IMR-90 (cell line): ENCODE measurements around the gene MAP3K19. TPM values are rescaled to one million over a fixed set of nuclear protein-coding genes. Genes with fewer than 3 reads are reported as not detected.

Experiments used
- ATAC-seq: fragments of 200-7000 bp; cut with Tn5 transposase; 2 replicates; pipeline ENCODE4 v1.9.1; 2020; ENCODE audit warnings: low read depth, mild to moderate bottlenecking, moderate library complexity
- BruUV-seq: library from RNA; stranded (reverse); fragments of 400-500 nt; replicated peaks from 2 replicates; lab custom pipeline; 2021; lab: Mats Ljungman, UMichigan
- CTCF ChIA-PET: fragments of 300-600 bp; formaldehyde crosslinking; extraction: SDS; loops from one replicate; lab custom pipeline; 2021; ENCODE audit warnings: antibody characterized with exemption; lab: Yijun Ruan, JAX
- POLR2A ChIA-PET: fragments of 300-600 bp; sonication (Branson Sonifier 250); formaldehyde crosslinking; loops from one replicate; lab custom pipeline; 2022; ENCODE audit warnings: antibody characterized with exemption; ENCODE audit not compliant: unreplicated experiment; lab: Charles Lee
- DNase-seq: peaks from one replicate; pipeline ENCODE4 v3.0.0; 2013
- H2AFZ ChIP-seq: replicated peaks from 2 replicates; pipeline ENCODE3; 2013; ENCODE audit warnings: low read length, mild to moderate bottlenecking; ENCODE audit not compliant: poor library complexity
- H2AK5ac ChIP-seq: 2 replicates; pipeline ENCODE4 v1.6.1; 2013; ENCODE audit warnings: low read depth, low read length, inconsistent platforms
- H2AK9ac ChIP-seq: replicated peaks from 2 replicates; pipeline ENCODE3; 2013; ENCODE audit warnings: mild to moderate bottlenecking, low read depth, low read length, moderate library complexity; ENCODE audit not compliant: poor library complexity
- H2BK120ac ChIP-seq: 2 replicates; pipeline ENCODE4 v1.6.1; 2013; ENCODE audit warnings: low read depth, low read length, inconsistent platforms
- H2BK15ac ChIP-seq: 3 replicates; pipeline ENCODE4 v1.6.1; 2013; ENCODE audit warnings: low read depth, low read length, inconsistent platforms
- H2BK20ac ChIP-seq: 2 replicates; pipeline ENCODE4 v1.6.1; 2013; ENCODE audit warnings: low read depth, mild to moderate bottlenecking, inconsistent platforms, low read length, moderate library complexity
- H2BK5ac ChIP-seq: 2 replicates; pipeline ENCODE4 v1.6.1; 2013; ENCODE audit warnings: mild to moderate bottlenecking, low read depth, low read length, inconsistent platforms; ENCODE audit not compliant: poor library complexity, severe bottlenecking
- H3K14ac ChIP-seq: replicated peaks from 2 replicates; pipeline ENCODE4 v1.6.1; 2013; ENCODE audit warnings: low read depth, low read length, inconsistent platforms
- H3K18ac ChIP-seq: 2 replicates; pipeline ENCODE4 v1.6.1; 2013; ENCODE audit warnings: low read depth, low read length, control low read depth
- H3K23ac ChIP-seq: 2 replicates; pipeline ENCODE4 v1.6.1; 2013; ENCODE audit warnings: low read depth, low read length, inconsistent platforms
- H3K27ac ChIP-seq: 2 replicates; pipeline ENCODE4 v1.5.1; 2013; ENCODE audit warnings: mild to moderate bottlenecking, control low read depth, low read length; ENCODE audit not compliant: insufficient read depth
- H3K27me3 ChIP-seq: 2 replicates; pipeline ENCODE4 v1.6.1; 2013; ENCODE audit warnings: low read length; ENCODE audit not compliant: control insufficient read depth, insufficient read depth
- H3K36me3 ChIP-seq: 2 replicates; pipeline ENCODE4 v1.6.1; 2013; ENCODE audit warnings: low read length, mixed read lengths; ENCODE audit not compliant: control insufficient read depth, insufficient read depth
- H3K4ac ChIP-seq: 2 replicates; pipeline ENCODE4 v1.6.1; 2013; ENCODE audit warnings: low read depth, low read length, inconsistent platforms
- H3K4me1 ChIP-seq: 2 replicates; pipeline ENCODE4 v1.6.1; 2013; ENCODE audit warnings: low read length, mixed read lengths; ENCODE audit not compliant: control insufficient read depth, insufficient read depth
- H3K4me2 ChIP-seq: 2 replicates; pipeline ENCODE4 v1.6.1; 2013; ENCODE audit warnings: low read depth, mild to moderate bottlenecking, control low read depth, low read length, moderate library complexity
- H3K4me3 ChIP-seq: 2 replicates; pipeline ENCODE4 v1.5.1; 2013; ENCODE audit warnings: low read depth, mild to moderate bottlenecking, control low read depth, low read length, moderate library complexity; ENCODE audit not compliant: insufficient read depth
- H3K56ac ChIP-seq: 2 replicates; pipeline ENCODE4 v1.6.1; 2013; ENCODE audit warnings: low read length, inconsistent platforms; ENCODE audit not compliant: insufficient read depth; ENCODE audit errors: extremely low read depth
- H3K79me1 ChIP-seq, 2 experiments: 2 replicates each; pipeline ENCODE4 v1.6.1; 2013; ENCODE audit warnings: low read length in 2 of 2, inconsistent platforms in 1 of 2, low read depth in 1 of 2
- H3K9ac ChIP-seq: 2 replicates; pipeline ENCODE4 v1.6.1; 2013; ENCODE audit warnings: low read depth, low read length, control low read depth
- H3K9me1 ChIP-seq: 2 replicates; pipeline ENCODE4 v1.6.1; 2013; ENCODE audit warnings: low read length, inconsistent platforms; ENCODE audit not compliant: insufficient read depth
- H3K9me3 ChIP-seq: 2 replicates; pipeline ENCODE4 v1.6.1; 2013; ENCODE audit warnings: low read length; ENCODE audit not compliant: control insufficient read depth, insufficient read depth
- H4K20me1 ChIP-seq: 2 replicates; pipeline ENCODE4 v1.6.1; 2013; ENCODE audit warnings: low read length, inconsistent platforms; ENCODE audit not compliant: insufficient read depth
- H4K5ac ChIP-seq: 2 replicates; pipeline ENCODE4 v1.6.1; 2013; ENCODE audit warnings: mild to moderate bottlenecking, low read depth, low read length, control low read depth
- H4K8ac ChIP-seq, 2 experiments: 2 replicates each; pipeline ENCODE4 v1.6.1; 2013; ENCODE audit warnings: low read depth in 2 of 2, low read length in 2 of 2, control low read depth in 1 of 2, inconsistent platforms in 1 of 2
- H4K91ac ChIP-seq: 2 replicates; pipeline ENCODE4 v1.6.1; 2013; ENCODE audit warnings: low read depth, low read length, inconsistent platforms; ENCODE audit not compliant: insufficient read depth
- BHLHE40 ChIP-seq: fragments of 150-350 bp; IDR thresholded peaks from 2 replicates; pipeline ENCODE4 v1.6.1; 2016; ENCODE audit warnings: mild to moderate bottlenecking, low read depth, low read length
- CEBPB ChIP-seq: IDR thresholded peaks from 2 replicates; pipeline ENCODE4 v1.6.1; 2012; ENCODE audit warnings: low read depth, low read length, improper control_type of control experiment
- CHD1 ChIP-seq: IDR thresholded peaks from 2 replicates; pipeline ENCODE4 v1.6.1; 2012; ENCODE audit warnings: low read depth, low read length, improper control_type of control experiment
- FOS ChIP-seq: fragments of 150-350 bp; IDR thresholded peaks from 2 replicates; pipeline ENCODE4 v1.6.1; 2016; ENCODE audit warnings: low read depth, low read length
- MAFK ChIP-seq: IDR thresholded peaks from 2 replicates; pipeline ENCODE4 v1.6.1; 2012; ENCODE audit warnings: low read depth, low read length, improper control_type of control experiment
- MAZ ChIP-seq: IDR thresholded peaks from 2 replicates; pipeline ENCODE4 v1.6.1; 2012; ENCODE audit warnings: low read depth, mild to moderate bottlenecking, low read length, improper control_type of control experiment, moderate library complexity, borderline replicate concordance
- MXI1 ChIP-seq: IDR thresholded peaks from 2 replicates; pipeline ENCODE4 v1.6.1; 2012; ENCODE audit warnings: low read depth, mild to moderate bottlenecking, low read length, moderate library complexity, borderline replicate concordance
- NFE2L2 ChIP-seq: fragments of 150-350 bp; IDR thresholded peaks from 2 replicates; pipeline ENCODE4 v1.6.1; 2016; ENCODE audit warnings: low read depth, mild to moderate bottlenecking, low read length
- POLR2A ChIP-seq: IDR thresholded peaks from 2 replicates; pipeline ENCODE4 v1.6.1; 2012; ENCODE audit warnings: mild to moderate bottlenecking, low read depth, low read length
- RCOR1 ChIP-seq: IDR thresholded peaks from 2 replicates; pipeline ENCODE4 v1.6.1; 2012; ENCODE audit warnings: mild to moderate bottlenecking, low read length, improper control_type of control experiment; ENCODE audit not compliant: insufficient replicate concordance
- RFX5 ChIP-seq: IDR thresholded peaks from 2 replicates; pipeline ENCODE4 v1.8.0; 2012; ENCODE audit warnings: low read depth, mild to moderate bottlenecking, low read length, moderate library complexity
- SMC3 ChIP-seq: fragments of 150-350 bp; IDR thresholded peaks from 2 replicates; pipeline ENCODE4 v1.6.1; 2016; ENCODE audit warnings: low read depth, mild to moderate bottlenecking, antibody characterized with exemption, low read length, moderate library complexity
- WGBS, 2 experiments: methylation state at CpG; one replicate each; pipeline versions ENCODE4 v1.1.5 to v1.1.7; 2013; ENCODE audit warnings: missing lambda C conversion rate in 2 of 2; ENCODE audit not compliant: insufficient read length in 1 of 2; ENCODE audit errors: extremely low coverage in 2 of 2; 5-methylcytosine and 5-hydroxymethylcytosine counted together
- dilution Hi-C: fragments of 300-500 bp; cut with HindIII; formaldehyde crosslinking; loops from one replicate; pipeline ENCODE4 v1.14.3; 2018; ENCODE audit warnings: low sequenced_read_pairs; ENCODE audit not compliant: unreplicated experiment
- in situ Hi-C: fragments of 300-500 bp; cut with MboI; formaldehyde crosslinking; loops from 3 replicates; pipeline ENCODE4 v1.14.3; 2019; ENCODE audit warnings: low sequenced_read_pairs, inconsistent platforms, mixed read lengths
- intact Hi-C: fragments of 100-400 bp; cut with micrococcal nuclease; formaldehyde crosslinking; loops from 2 replicates; pipeline ENCODE4 v1.10.0; 2022
- polyA plus RNA-seq, 3 experiments: library from polyadenylated mRNA; depleted of rRNA; stranded (reverse); fragments of >200 nt; gene quantifications; 2 replicates each; pipeline ENCODE4 v1.2.3, GENCODE V29; 2012; ENCODE audit warnings: low replicate concordance in 1 of 3
- total RNA-seq: library from RNA; depleted of rRNA; stranded (reverse); fragments of >200 nt; gene quantifications from 2 replicates; pipeline ENCODE4 v1.2.3, GENCODE V29; 2012
- TF ChIP-seq, protein P1 (sequence below): conservative IDR thresholded peaks from 2 replicates; pipeline ENCODE4 v1.5.1; 2012; ENCODE audit warnings: mild to moderate bottlenecking, low read depth, low read length, improper control_type of control experiment
- TF ChIP-seq, protein P2 (sequence below): fragments of 150-350 bp; IDR thresholded peaks from 2 replicates; pipeline ENCODE4 v1.6.1; 2017; ENCODE audit warnings: mild to moderate bottlenecking, antibody characterized with exemption, low read length, low read depth
- TF ChIP-seq, protein P3 (sequence below): fragments of 150-350 bp; IDR thresholded peaks from 2 replicates; pipeline ENCODE4 v1.6.1; 2016; ENCODE audit warnings: low read depth, mild to moderate bottlenecking, low read length, moderate library complexity, borderline replicate concordance

Gene MAP3K19
- total and polyA plus RNA-seq, 2 of the 4 experiments (the other 2 are of a cell fraction), result not detected

DNA sequence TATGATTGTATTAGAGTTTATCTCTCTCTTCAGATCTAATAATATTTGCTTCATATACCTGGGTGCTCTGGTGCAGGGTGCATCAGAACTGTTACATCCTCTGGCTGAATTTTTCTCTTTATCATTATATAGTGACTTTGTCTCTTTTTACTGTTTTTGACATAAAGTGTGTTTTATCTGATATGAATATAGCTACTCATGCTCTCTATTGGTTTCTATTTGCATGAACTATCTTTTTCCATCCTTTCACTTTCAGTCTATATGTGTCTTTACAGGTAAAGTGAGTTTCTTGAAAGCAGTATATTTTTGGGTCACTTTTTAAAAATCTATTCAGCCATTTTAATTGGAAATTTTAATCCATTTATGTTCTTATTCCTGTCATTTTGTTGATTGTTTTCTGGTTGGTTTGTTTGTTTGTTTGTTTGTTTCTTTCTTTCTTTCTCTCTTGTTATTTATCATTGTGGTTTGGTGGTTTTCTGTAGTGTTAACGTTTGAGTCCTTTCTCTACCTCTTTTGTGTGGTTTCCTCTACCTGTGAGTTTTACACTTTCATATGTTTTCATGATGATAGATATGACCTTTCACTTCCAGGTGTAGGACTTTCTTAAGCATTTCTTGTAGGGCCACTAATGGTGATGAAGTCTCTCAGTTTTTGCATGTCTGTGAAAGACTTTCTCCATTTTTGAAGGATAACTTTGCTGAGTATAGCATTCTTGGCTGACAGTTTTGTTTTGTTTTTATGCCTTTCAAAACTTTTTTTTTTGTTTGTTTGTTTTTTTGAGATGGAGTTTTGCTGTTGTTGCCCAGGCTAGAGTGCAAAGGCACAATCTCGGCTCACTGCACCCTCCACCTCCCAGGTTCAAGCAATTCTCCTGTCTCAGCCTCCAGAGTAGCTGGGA is 73.8 kb downstream of the MAP3K19 start:
- intact Hi-C loops, result no loop called here
- Histone ChIP-seq H3K27ac (no peak overlapping the region), H3K9ac (no peak overlapping the region), H3K4me3 (no peak overlapping the region), H2AK5ac (no peak overlapping the region), H3K9me1 (no peaks in the 10 kb centered on the region), H2BK20ac (no peak overlapping the region), H3K23ac (no peak overlapping the region), H4K8ac (no peak overlapping the region), H3K4me2 (no peak overlapping the region), H2AK9ac (no peak overlapping the region), H4K20me1 (no peaks in the 10 kb centered on the region), H3K9me3 (peaks cover 5% of the 10 kb centered on the region; the same call in 1 of the 2 replicates), H2BK120ac (no peak overlapping the region), H3K79me1 (no peaks in the 10 kb centered on the region), H4K5ac (no peak overlapping the region), H3K18ac (no peak overlapping the region), H3K4ac (no peak overlapping the region), H3K56ac (no peak overlapping the region), H4K91ac (no peak overlapping the region), H3K36me3 (no peaks in the 10 kb centered on the region), H3K14ac (no peak overlapping the region), H2BK15ac (no peak overlapping the region), H2BK5ac (no peak overlapping the region), H3K27me3 (no peaks in the 10 kb centered on the region), H3K4me1 (no peaks in the 10 kb centered on the region), H2AFZ (no peak overlapping the region)
- no TSS peak for BruUV-seq
- POLR2A ChIA-PET, result no interaction called here
- dilution Hi-C loops, result no loop called here
- no CpG with 5 or more reads among the region's 2 CpGs for WGBS, 2 experiments
- ATAC-seq, result no peak
- DNase-seq, result no peak
- CTCF ChIA-PET, result no interaction called here
- in situ Hi-C loops, result no loop called here
- TF ChIP-seq MAFK, result no peak
- TF ChIP-seq, protein P1, sequence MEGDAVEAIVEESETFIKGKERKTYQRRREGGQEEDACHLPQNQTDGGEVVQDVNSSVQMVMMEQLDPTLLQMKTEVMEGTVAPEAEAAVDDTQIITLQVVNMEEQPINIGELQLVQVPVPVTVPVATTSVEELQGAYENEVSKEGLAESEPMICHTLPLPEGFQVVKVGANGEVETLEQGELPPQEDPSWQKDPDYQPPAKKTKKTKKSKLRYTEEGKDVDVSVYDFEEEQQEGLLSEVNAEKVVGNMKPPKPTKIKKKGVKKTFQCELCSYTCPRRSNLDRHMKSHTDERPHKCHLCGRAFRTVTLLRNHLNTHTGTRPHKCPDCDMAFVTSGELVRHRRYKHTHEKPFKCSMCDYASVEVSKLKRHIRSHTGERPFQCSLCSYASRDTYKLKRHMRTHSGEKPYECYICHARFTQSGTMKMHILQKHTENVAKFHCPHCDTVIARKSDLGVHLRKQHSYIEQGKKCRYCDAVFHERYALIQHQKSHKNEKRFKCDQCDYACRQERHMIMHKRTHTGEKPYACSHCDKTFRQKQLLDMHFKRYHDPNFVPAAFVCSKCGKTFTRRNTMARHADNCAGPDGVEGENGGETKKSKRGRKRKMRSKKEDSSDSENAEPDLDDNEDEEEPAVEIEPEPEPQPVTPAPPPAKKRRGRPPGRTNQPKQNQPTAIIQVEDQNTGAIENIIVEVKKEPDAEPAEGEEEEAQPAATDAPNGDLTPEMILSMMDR, result no peak
- no peak for TF ChIP-seq BHLHE40
- TF ChIP-seq NFE2L2, result no peak
- TF ChIP-seq, protein P2, sequence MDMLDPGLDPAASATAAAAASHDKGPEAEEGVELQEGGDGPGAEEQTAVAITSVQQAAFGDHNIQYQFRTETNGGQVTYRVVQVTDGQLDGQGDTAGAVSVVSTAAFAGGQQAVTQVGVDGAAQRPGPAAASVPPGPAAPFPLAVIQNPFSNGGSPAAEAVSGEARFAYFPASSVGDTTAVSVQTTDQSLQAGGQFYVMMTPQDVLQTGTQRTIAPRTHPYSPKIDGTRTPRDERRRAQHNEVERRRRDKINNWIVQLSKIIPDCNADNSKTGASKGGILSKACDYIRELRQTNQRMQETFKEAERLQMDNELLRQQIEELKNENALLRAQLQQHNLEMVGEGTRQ, result no peak
- TF ChIP-seq, protein P3, sequence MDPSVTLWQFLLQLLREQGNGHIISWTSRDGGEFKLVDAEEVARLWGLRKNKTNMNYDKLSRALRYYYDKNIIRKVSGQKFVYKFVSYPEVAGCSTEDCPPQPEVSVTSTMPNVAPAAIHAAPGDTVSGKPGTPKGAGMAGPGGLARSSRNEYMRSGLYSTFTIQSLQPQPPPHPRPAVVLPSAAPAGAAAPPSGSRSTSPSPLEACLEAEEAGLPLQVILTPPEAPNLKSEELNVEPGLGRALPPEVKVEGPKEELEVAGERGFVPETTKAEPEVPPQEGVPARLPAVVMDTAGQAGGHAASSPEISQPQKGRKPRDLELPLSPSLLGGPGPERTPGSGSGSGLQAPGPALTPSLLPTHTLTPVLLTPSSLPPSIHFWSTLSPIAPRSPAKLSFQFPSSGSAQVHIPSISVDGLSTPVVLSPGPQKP, result no peak
- TF ChIP-seq RCOR1, result no peak
- no peak for TF ChIP-seq SMC3
- no peak for TF ChIP-seq FOS
- TF ChIP-seq CHD1, result no peak
- TF ChIP-seq MAZ, result no peak
- TF ChIP-seq MXI1, result no peak
- no peak for TF ChIP-seq CEBPB
- no peak for TF ChIP-seq POLR2A
- TF ChIP-seq RFX5, result no peak
